GM15510 (cell line): ENCODE measurements around the gene TMEM115.

Source experiments
- POLR2A ChIP-seq: IDR thresholded peaks from 3 replicates; pipeline ENCODE4 v1.6.1; 2011; ENCODE audit warnings: borderline replicate concordance; ENCODE audit not compliant: insufficient read length; ENCODE audit errors: extremely low read depth

The TMEM115 gene

GRCh38 chr3:50388016-50388719, 28.8 kb upstream of the TMEM115 start:
- no peak for TF ChIP-seq POLR2A

GRCh38 chr3:50385754-50386153, 26.4 kb upstream of the TMEM115 start:
- no peak for TF ChIP-seq POLR2A

DNA sequence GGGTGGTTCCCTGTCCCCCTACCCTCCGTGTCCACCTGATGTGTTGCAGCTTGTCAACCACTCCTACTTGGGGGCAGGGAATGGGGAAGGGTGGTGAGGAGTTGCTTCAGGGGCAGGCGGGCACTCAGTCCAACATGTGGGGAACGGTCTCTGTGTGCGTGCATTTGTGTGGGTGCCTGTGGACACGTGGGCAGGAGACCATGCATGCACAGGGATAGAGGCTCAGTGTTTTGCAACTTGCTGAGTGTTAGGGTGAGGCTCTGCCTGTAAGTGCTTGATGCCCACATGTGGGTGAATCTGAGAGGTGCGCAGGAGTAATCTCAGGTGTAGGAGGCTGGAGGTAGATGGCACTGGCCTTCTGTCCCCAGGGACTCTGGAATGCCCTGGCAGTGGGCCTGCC, 24.4 kb upstream of the TMEM115 start:
- TF ChIP-seq POLR2A: no peak

- no peak for TF ChIP-seq POLR2A
Measured at GRCh38 chr3:50382722-50383121, 23.4 kb upstream of the TMEM115 start.

- no peak for TF ChIP-seq POLR2A
Measured at GRCh38 chr3:50381383-50381782, 22.1 kb upstream of the TMEM115 start.

DNA sequence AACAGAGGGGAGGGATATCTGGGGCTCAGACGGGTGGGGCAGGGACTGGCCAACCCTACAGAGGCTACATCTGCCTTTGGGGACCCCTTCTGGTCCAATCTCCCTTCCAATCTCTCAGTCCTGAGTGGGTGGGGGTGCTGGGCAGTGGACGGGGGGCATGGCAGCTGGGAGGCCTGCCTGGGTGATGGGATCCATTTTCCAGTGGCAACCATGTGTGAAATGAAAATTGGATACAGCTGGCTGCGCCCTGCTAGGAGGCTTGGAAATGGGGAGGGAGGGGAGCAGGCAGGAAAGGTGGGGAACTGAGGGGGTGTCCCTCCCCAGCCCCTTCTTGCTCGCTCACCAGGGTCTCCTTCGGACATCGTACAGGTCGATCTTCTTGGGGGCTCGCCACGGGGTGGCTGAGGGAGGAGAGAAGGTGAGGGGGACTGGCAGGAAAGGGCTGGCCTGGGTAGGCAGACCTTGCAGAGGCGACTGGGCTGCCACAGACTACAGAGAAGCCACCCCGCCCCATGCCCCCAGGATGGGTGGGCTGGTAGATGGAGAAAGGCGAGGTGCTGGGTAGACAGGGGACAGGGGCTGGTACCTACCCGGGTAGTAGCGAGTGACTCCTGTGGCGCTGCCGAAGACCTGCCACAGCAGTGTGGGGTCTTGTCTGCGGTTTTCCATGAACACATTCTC, 21.2 kb upstream of the TMEM115 start:
- no peak for TF ChIP-seq POLR2A

DNA sequence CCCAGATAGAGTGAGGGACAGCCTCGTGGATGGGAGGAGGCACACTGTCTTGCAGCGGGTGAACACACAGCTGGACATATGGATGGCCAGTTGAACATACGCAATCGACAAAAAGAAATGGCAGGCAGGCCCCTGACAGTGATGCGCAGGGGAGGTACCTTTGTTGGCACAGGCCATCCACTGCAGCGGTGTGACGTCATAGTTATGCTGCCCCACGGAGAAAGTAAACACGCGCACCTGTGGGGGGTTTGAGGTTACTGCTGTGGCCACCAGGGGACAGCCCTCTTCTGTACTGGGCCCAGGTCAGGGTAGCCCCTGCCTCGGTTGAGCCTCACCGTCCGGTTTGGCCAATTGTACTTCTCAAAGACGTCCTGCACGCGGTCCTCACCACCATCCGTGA, 19.4 kb upstream of the TMEM115 start:
- TF ChIP-seq POLR2A: no peak

- TF ChIP-seq POLR2A: no peak
Measured at GRCh38 chr3:50378024-50378423, 18.7 kb upstream of the TMEM115 start.

DNA sequence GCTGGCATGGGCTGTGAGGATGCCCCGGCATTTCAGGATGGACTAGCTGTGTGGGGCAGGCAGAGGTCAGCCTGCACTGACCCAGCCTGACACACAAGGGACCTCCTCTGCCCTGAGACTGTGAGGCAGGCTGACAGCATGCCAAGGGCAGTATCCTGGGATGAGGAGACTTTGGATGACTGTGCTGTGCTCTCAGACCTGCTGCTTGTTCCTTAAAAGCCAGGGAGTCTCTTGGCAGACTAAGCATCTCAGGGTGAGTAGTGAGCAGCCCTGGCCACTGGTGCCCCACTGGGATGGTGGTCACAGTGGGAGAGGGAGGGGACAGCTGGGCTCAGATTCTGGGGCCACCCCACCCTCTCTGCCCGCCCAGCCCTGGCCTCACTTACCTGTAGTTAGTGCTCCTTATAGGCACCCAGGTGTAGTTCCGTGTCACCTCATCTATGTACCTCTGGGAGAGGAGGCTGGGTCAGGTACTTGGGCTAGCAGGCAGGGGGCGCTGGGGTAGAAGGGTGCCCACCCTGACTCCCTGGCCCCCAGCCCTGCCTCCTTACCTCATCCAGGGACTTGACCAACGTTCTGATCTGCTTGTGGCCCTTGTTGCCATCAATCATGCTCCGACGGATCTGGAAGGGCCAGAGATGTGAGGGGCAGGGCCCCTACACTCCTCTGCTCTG, 16.1 kb upstream of the TMEM115 start:
- no peak for TF ChIP-seq POLR2A

DNA sequence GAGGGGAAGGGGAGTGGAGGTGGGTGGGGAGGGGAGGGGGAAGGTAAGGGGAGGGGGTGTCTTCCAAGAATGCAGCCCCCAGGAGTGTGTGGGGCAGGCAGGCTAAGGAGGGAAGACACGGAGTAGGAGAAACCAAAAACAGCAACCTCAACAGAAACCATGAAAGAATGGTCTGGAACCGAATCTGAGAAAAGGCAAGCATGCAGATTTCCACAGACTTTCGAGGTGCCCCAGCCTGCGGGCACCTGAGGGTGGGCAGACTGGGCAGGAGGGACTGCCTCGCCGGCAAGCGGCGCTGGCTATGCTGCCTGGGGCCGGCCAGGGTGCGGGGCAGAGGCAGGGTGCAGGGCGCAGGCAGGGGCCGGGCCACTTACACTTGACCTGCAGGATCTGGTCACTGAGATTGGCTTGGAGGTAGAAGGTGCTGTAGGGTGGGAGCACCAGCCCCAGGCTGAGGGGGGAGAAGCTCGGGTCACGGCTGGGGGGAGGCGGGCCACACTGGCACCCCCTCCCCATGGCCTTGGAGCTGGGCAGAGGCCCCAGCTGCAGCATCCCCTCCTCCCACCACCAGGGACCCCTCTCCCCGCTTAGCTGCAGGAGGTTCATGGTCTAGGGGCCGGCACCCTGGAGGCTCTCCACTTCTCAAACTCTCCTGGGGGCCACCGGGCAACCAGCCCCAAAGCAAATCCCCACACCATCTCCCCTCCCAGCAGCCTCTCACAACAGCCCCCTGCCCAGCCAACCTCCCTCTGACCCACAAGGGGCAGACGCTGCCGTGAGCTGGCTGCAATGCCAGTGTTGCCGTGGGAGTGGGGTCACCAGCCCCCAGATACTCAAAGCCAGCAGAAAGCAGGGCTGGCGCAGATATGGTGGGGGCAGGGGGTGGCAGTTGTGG, 15.3 kb upstream of the TMEM115 start:
- TF ChIP-seq POLR2A: no peak

- TF ChIP-seq POLR2A: no peak
Measured at GRCh38 chr3:50373146-50374051, 14.1 kb upstream of the TMEM115 start.

DNA sequence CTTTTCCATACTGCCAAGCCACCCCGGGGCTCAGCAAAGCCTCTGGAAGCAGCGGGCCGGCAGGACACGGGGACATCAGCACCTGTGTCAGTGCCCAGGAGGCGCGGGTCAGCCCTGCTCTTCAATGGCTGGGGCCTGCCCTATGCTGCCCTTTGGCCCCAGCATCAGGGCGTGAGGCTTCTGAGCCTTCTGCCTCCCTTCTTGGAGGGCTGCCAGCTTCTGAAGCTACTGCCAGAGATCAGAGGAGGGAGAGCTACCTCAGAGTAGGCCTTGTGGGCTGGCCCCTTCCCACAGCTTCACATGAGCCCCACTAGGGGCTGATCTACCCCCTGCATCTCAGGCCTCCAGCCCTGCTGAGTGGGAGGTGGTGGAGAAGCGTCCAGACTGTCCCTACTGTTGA, 13.0 kb upstream of the TMEM115 start:
- no peak for TF ChIP-seq POLR2A

DNA sequence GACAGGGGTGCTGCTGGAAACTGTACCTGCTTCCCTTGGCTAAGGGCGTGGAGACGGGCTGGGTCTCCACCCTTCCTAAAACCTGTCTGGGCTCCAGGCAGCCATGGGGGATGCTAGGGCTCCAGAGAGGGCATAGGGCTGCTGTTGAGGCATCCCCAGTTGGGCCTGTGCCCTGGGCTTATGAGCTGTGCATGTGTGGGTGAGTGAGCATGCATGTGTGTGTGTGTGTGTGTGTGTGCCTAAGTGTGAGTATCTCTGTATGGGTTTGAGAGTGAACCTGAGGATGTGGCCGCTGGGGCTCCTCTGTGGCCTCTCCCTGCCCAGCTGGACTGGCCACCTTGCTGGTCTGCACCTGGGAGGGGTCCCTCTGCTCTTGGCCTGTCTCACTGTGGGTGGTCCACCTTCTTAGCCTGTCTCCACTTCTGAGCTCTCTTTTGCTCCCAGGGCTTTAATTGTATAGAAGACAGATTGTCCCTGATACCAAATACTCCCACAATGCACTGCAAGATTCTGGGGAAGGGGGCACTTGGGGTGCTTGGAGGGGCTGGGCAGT, 11.9 kb upstream of the TMEM115 start:
- TF ChIP-seq POLR2A: no peak
